WTC11 (cell line): ENCODE data around the gene SLC22A7.

Experiments
- ARID4B ChIP-seq: sonication (generic); formaldehyde crosslinking; IDR thresholded peaks from 2 replicates; pipeline ENCODE4 v1.8.0; 2023; ENCODE audit warnings: missing genetic modification reagents, mild to moderate bottlenecking, borderline replicate concordance
- ATF2 ChIP-seq: sonication (generic); formaldehyde crosslinking; IDR thresholded peaks from 2 replicates; pipeline ENCODE4 v1.8.1; 2022; ENCODE audit warnings: low read depth, missing genetic modification reagents, borderline replicate concordance
- CREB1 ChIP-seq: sonication (generic); formaldehyde crosslinking; IDR thresholded peaks from 2 replicates; pipeline ENCODE4 v1.8.0; 2023; ENCODE audit warnings: mild to moderate bottlenecking, missing genetic modification reagents
- CTCF ChIP-seq: fragments of 200-600 bp; IDR thresholded peaks from 2 replicates; pipeline ENCODE4 v1.8.0; 2022; ENCODE audit warnings: antibody characterized with exemption
- MAX ChIP-seq: sonication (generic); formaldehyde crosslinking; IDR thresholded peaks from 2 replicates; pipeline ENCODE4 v1.8.0; 2022; ENCODE audit warnings: mild to moderate bottlenecking, missing genetic modification reagents
- NFATC4 ChIP-seq: fragments of 250-450 bp; sonication (Bioruptor Pico); IDR thresholded peaks from 2 replicates; pipeline ENCODE4 v1.9.0; 2021; ENCODE audit warnings: mild to moderate bottlenecking
- NFE2L1 ChIP-seq: sonication (generic); formaldehyde crosslinking; IDR thresholded peaks from 2 replicates; pipeline ENCODE4 v1.8.1; 2023; ENCODE audit warnings: missing genetic modification reagents
- NR1H2 ChIP-seq: sonication (generic); formaldehyde crosslinking; IDR thresholded peaks from 2 replicates; pipeline ENCODE4 v1.9.0; 2021; ENCODE audit warnings: mild to moderate bottlenecking, moderate library complexity, missing genetic modification reagents
- ZBTB21 ChIP-seq: sonication (generic); formaldehyde crosslinking; IDR thresholded peaks from 2 replicates; pipeline ENCODE4 v1.8.1; 2023; ENCODE audit warnings: mild to moderate bottlenecking, missing genetic modification reagents, borderline replicate concordance
- ZNF263 ChIP-seq: sonication (generic); formaldehyde crosslinking; IDR thresholded peaks from 2 replicates; pipeline ENCODE4 v1.8.1; 2022; ENCODE audit warnings: low read depth, mild to moderate bottlenecking, moderate library complexity, missing genetic modification reagents
- ZNF671 ChIP-seq: fragments of 250-450 bp; sonication (Bioruptor Pico); IDR thresholded peaks from 2 replicates; pipeline ENCODE4 v1.8.0; 2021; ENCODE audit warnings: mild to moderate bottlenecking

GRCh38 chr6:43335469-43335868 lies 37.4 kb downstream of the SLC22A7 start:
- TF ChIP-seq CREB1 (no peak), ZNF671 (CRISPR knock-in tag) (no peak), ZBTB21 (CRISPR knock-in tag) (no peak), NFE2L1 (no peak), NFATC4 (CRISPR knock-in tag) (no peak), ZNF263 (CRISPR knock-in tag) (no peak), ATF2 (CRISPR knock-in tag) (no peak), ARID4B (CRISPR knock-in tag) (no peak), NR1H2 (CRISPR knock-in tag) (no peak), CTCF (no peak), MAX (CRISPR knock-in tag) (no peak)
